WERI-Rb-1 (cell line): Measurements from ENCODE around the gene ANKFN1.

Experiments used
- DNase-seq: peaks from one replicate; pipeline ENCODE4 v3.0.0-alpha.2; 2020
- H3K27ac ChIP-seq: fragments of 250-450 bp; sonication (Bioruptor Pico); 2 replicates; pipeline ENCODE4 v1.5.1; 2020; ENCODE audit warnings: mild to moderate bottlenecking, moderate library complexity
- H3K27me3 ChIP-seq: fragments of 250-450 bp; sonication (Bioruptor Pico); 2 replicates; pipeline ENCODE4 v1.5.1; 2021; ENCODE audit warnings: mild to moderate bottlenecking, low read depth, moderate library complexity; ENCODE audit not compliant: insufficient read depth, severe bottlenecking
- H3K36me3 ChIP-seq: fragments of 250-450 bp; sonication (Bioruptor Pico); 2 replicates; pipeline ENCODE4 v1.5.1; 2020; ENCODE audit warnings: mild to moderate bottlenecking, moderate library complexity
- H3K4me3 ChIP-seq: 2 replicates; pipeline ENCODE4 v1.5.1; 2011; ENCODE audit warnings: low read depth, mild to moderate bottlenecking, control low read depth, low read length
- H3K9me3 ChIP-seq: fragments of 250-450 bp; sonication (Bioruptor Pico); 2 replicates; pipeline ENCODE4 v1.5.1; 2021; ENCODE audit warnings: mild to moderate bottlenecking, moderate library complexity; ENCODE audit not compliant: severe bottlenecking
- TF ChIP-seq, protein P1 (sequence below): IDR thresholded peaks from 2 replicates; pipeline ENCODE4 v1.5.1; 2011; ENCODE audit warnings: low read depth, mild to moderate bottlenecking, control low read depth, inconsistent platforms, low read length

Gene ANKFN1

DNA sequence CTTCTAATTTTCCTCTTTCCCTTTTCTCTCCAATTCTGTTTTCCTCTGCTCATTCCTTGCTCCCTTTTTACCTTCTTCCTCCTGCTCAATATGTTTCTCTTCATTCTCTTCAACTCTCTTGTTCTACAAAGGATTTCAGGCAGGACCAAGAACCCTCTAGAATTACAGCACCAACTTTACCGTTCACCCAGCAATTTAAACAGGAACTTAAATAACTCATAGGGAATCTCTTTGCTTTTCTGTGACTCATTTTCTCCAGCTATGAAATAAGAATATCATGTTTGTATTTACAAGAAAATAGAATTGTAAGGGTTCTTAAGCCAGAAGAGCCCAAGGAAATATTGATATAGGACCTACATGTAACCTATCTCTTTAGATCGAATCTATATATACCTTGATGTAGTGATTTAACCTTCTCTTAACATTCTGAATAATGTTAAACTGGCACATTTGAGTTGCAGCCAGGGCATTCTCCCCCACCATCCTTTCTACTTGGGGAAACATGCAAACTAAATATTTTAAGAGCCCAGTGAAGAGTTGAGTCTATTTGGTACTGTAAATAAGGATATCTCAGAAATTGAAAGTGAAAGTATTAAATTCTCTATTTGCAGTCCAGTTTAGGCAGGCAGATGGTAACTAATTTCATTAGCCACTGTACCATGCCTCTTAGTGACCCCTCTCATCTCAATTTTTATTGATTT, 137.0 kb downstream of the ANKFN1 start:
- no peak overlapping the region for H3K27ac ChIP-seq
- H3K36me3 ChIP-seq, result no peaks in the 10 kb centered on the region
- no peaks in the 10 kb centered on the region for H3K9me3 ChIP-seq
- no peak overlapping the region for H3K4me3 ChIP-seq
- no peak for DNase-seq
- TF ChIP-seq, protein P1, sequence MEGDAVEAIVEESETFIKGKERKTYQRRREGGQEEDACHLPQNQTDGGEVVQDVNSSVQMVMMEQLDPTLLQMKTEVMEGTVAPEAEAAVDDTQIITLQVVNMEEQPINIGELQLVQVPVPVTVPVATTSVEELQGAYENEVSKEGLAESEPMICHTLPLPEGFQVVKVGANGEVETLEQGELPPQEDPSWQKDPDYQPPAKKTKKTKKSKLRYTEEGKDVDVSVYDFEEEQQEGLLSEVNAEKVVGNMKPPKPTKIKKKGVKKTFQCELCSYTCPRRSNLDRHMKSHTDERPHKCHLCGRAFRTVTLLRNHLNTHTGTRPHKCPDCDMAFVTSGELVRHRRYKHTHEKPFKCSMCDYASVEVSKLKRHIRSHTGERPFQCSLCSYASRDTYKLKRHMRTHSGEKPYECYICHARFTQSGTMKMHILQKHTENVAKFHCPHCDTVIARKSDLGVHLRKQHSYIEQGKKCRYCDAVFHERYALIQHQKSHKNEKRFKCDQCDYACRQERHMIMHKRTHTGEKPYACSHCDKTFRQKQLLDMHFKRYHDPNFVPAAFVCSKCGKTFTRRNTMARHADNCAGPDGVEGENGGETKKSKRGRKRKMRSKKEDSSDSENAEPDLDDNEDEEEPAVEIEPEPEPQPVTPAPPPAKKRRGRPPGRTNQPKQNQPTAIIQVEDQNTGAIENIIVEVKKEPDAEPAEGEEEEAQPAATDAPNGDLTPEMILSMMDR, result no peak
- peaks cover 14% of the 10 kb centered on the region for H3K27me3 ChIP-seq

DNA sequence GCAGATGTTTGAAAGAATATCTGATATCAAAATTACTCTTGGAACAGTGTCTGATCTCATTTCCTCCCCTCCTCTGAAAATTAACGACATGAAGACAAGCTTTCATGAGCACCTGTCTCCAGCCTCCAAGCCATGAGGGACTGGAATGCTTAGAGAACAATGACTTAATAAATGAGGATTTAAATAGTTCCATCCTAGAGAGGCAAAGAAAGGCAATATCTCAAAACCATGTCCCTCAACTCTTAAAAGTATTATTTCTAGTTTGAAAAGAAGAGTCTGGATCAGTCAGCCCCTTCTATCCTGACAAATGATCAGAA, 137.5 kb downstream of the ANKFN1 start:
- H3K36me3 ChIP-seq, result no peaks in the 10 kb centered on the region
- no peak for DNase-seq
- H3K4me3 ChIP-seq, result no peak overlapping the region
- no peak overlapping the region for H3K27ac ChIP-seq
- no peaks in the 10 kb centered on the region for H3K9me3 ChIP-seq
- peaks cover 14% of the 10 kb centered on the region for H3K27me3 ChIP-seq
- TF ChIP-seq, protein P1, result no peak

DNA sequence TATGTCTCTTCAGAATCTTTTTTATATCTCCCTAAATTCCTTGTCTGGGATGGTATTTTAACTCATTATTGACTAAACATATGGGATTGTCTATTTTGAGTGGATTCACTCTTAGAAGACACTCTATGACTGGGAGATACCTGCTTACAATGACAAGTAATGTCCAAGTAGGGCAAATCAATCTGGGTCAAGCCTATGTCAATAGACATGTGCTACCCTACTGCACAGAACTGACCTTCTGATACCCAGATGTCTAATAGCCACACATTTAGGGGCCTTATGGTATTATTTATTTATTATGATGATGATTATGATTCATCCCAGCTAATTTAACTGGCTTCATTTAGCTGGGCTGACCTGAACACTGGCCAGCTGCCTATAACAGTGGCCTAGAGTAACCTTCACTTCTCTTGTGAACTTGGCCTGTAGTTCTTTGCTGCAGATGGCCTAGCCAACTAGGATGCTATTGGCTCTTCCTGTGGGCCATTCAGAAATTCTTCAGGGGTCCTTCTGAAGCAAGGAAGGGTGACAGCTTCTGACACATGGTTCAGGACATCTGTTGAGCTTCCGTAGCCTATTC, 138.0 kb downstream of the ANKFN1 start:
- H3K4me3 ChIP-seq, result no peak overlapping the region
- H3K27me3 ChIP-seq, result peaks cover 14% of the 10 kb centered on the region
- H3K27ac ChIP-seq, result no peak overlapping the region
- H3K9me3 ChIP-seq, result no peaks in the 10 kb centered on the region
- TF ChIP-seq, protein P1, result no peak
- no peak for DNase-seq
- H3K36me3 ChIP-seq, result no peaks in the 10 kb centered on the region

DNA sequence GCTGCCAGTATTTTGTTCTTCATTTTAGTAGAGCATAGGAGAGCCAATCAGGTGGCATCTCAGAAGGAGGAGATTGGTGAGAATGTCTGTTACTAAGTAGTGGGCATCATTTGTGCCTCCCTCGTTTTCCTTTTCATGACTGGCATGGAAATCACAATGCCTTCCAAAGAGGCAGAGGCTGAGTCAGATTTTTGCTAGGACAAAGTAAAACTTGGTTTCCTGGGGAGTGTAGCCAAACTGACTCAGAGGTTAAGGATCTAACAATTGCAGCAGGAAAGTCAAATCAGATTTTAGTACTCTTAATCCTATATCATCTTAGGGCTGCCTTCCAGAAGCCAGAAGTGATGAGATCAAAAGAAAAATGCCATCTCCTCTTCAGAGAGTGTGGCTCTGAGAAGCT, 138.7 kb downstream of the ANKFN1 start:
- no peaks in the 10 kb centered on the region for H3K9me3 ChIP-seq
- no peaks in the 10 kb centered on the region for H3K36me3 ChIP-seq
- H3K4me3 ChIP-seq, result no peak overlapping the region
- H3K27ac ChIP-seq, result no peak overlapping the region
- TF ChIP-seq, protein P1, result no peak
- no peak for DNase-seq
- H3K27me3 ChIP-seq, result peaks cover 14% of the 10 kb centered on the region

DNA sequence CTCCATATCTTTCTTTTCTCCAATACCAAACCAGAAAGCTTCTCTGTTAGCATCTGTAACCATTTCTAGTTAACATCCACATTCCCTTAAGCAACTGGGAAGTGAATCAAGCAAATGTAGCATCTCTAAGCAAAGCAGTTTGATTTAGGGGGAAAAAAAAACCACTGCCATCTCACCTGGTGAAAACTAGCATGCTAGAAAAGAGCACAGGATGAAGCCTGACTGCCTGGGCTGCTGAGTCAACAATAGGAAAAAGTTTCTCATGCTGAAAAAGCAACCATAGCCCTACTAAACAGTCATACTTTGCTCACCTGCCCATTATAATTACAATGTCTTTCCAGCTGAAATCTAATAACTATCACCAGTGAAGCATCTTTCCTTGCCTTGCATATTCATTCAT, 139.3 kb downstream of the ANKFN1 start:
- no peak overlapping the region for H3K4me3 ChIP-seq
- peaks cover 18% of the 10 kb centered on the region for H3K27me3 ChIP-seq
- H3K9me3 ChIP-seq, result no peaks in the 10 kb centered on the region
- TF ChIP-seq, protein P1, result no peak
- no peak overlapping the region for H3K27ac ChIP-seq
- DNase-seq, result no peak
- H3K36me3 ChIP-seq, result no peaks in the 10 kb centered on the region

GRCh38 chr17:56297184-56297583, 143.9 kb downstream of the ANKFN1 start:
- H3K9me3 ChIP-seq, result no peaks in the 10 kb centered on the region
- H3K27ac ChIP-seq, result no peak overlapping the region
- no peak overlapping the region for H3K4me3 ChIP-seq
- no peaks in the 10 kb centered on the region for H3K36me3 ChIP-seq
- H3K27me3 ChIP-seq, result peaks cover 29% of the 10 kb centered on the region
- DNase-seq, result no peak
- TF ChIP-seq, protein P1, result no peak
